Kidney (tissue), 14 donors: ENCODE results near the gene DHRS3. TPM values are rescaled to one million over a fixed set of nuclear protein-coding genes. Genes with fewer than 3 reads are reported as not detected.

Experiments used
- DNase-seq, 5 donors: peaks; one replicate each; pipeline ENCODE4 v3.0.0-alpha.2; 2013 to 2020
- FAIRE-seq: peaks from 2 replicates; lab custom pipeline; 2012; peaks lifted over from hg19 to GRCh38; lab: Jason Lieb, UNC
- H3K27ac ChIP-seq, 2 donors: one replicate each; pipeline ENCODE4 v1.7.0; 2013; ENCODE audit warnings: low read depth in 2 of 2, low read length in 2 of 2, inconsistent platforms in 1 of 2
- H3K27me3 ChIP-seq: one replicate; pipeline ENCODE4 v1.7.1; 2013; ENCODE audit warnings: low read length, inconsistent platforms; ENCODE audit not compliant: control insufficient read depth, insufficient read depth
- H3K36me3 ChIP-seq, 3 donors: one replicate each; pipeline versions ENCODE4 v1.7.0 to v1.7.1; 2013; ENCODE audit warnings: low read length in 3 of 3, control low read depth in 1 of 3, inconsistent platforms in 1 of 3; ENCODE audit not compliant: insufficient read depth in 3 of 3, control insufficient read depth in 2 of 3
- H3K4me1 ChIP-seq, 3 donors: one replicate each; pipeline versions ENCODE4 v1.7.0 to v1.7.1; 2013; ENCODE audit warnings: low read length in 3 of 3, inconsistent platforms in 1 of 3, low read depth in 1 of 3; ENCODE audit not compliant: control insufficient read depth in 2 of 3, insufficient read depth in 2 of 3
- H3K4me3 ChIP-seq, 3 donors: one replicate each; pipeline versions ENCODE4 v1.7.0 to v1.8.1; 2013; ENCODE audit warnings: low read length in 3 of 3, control low read depth in 1 of 3, inconsistent platforms in 1 of 3
- H3K9ac ChIP-seq, 3 donors: one replicate each; pipeline versions ENCODE4 v1.7.0 to v1.7.1; 2013; ENCODE audit warnings: low read length in 3 of 3, control low read depth in 1 of 3, inconsistent platforms in 1 of 3
- H3K9me3 ChIP-seq, 3 donors: one replicate each; pipeline versions ENCODE4 v1.7.0 to v1.7.1; 2013; ENCODE audit warnings: low read length in 3 of 3, control low read depth in 1 of 3, inconsistent platforms in 1 of 3; ENCODE audit not compliant: control insufficient read depth in 2 of 3, insufficient read depth in 1 of 3
- intact Hi-C: fragments of 100-400 bp; cut with DNase I; formaldehyde crosslinking; loops from one replicate; pipeline ENCODE4 v1.11.1; 2022
- polyA plus RNA-seq: library from polyadenylated mRNA; stranded (reverse); fragments of 350-450 nt; fragmentation: Illumina TruSeq; extraction: RNeasy Lipid Tissue Mini Kit (QIAGEN cat#74804); gene quantifications from one replicate; pipeline ENCODE4 v1.2.3, GENCODE V29; 2014; ENCODE audit warnings: low read depth, low replicate concordance; ENCODE audit not compliant: insufficient read depth
- total RNA-seq: library from RNA; stranded (reverse); fragmentation: NEBNext Ultra II Directional; extraction: Animal tissue kit (Norgen Biotek cat#: 25700); gene quantifications from one replicate; pipeline ENCODE4 v1.2.1, GENCODE V29; 2021
- TF ChIP-seq, protein P1 (sequence below): IDR thresholded peaks from 3 replicates; pipeline ENCODE4 v1.5.1; 2012; ENCODE audit warnings: mild to moderate bottlenecking, moderate library complexity, borderline replicate concordance; ENCODE audit not compliant: insufficient read depth; ENCODE audit errors: extremely low read depth
- donor health status: control.
- donor health status: control.
- donor health status: control.
- donor health status: control.
- donor health status: control.
- donor health status: DM: yes; HTN: yes; CAD: no.
- donor health status: Normal renal cell carcinoma (clear cell type).

The DHRS3 gene
- total and polyA plus RNA-seq, 2 donors from 2014 or later, result 44.8 to 97.1 TPM

DNA sequence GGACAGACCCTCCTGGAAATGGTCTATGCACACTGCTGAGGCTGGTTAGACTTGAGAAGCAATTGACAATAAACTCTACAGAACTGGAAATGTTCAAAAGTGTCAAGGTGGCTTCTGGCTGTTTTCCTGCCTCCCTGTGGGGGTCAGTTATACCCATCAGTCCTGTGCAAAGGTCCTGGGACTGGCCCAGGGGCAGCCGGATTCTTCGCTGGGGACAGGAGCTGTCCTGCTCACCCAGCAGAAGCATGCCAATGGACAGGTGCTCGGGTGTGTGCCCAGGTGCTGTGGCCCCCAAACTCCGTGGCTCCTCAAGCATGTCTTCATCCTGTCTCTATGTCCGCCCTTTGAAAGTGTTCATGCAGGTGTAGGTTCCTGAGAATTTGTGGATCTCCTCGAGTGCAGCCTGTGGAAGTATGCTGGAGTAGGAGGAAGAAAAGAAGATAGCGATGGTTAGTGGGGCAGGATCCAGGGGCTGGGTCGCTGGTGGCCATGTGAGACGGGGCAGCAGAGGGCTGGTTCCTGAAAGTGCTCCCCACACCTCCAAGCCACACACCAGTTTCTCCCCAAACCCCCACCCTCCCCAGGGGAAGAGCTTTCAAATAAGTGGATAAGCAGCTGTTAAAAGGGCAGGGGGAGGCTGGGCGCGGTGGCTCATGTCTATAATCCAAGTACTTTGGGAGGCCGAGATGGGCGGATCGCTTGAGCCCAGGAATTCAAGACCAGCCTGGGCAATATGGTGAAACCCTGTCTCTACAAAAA, 49.8 kb downstream of the DHRS3 start:
- Histone ChIP-seq H3K4me1 (peaks cover 0 to 2% (median 0%) of the 10 kb centered on the region in 3 donors), H3K27ac (no peak overlapping the region), H3K9ac (no peak overlapping the region), H3K9me3 (peaks cover 0 to 1% (median 0%) of the 10 kb centered on the region in 3 donors), H3K36me3 (peaks cover 2 to 42% (median 15%) of the 10 kb centered on the region in 3 donors), H3K4me3 (no peak overlapping the region), H3K27me3 (no peaks in the 10 kb centered on the region)
- intact Hi-C loops, result no loop called here
- TF ChIP-seq, protein P1, sequence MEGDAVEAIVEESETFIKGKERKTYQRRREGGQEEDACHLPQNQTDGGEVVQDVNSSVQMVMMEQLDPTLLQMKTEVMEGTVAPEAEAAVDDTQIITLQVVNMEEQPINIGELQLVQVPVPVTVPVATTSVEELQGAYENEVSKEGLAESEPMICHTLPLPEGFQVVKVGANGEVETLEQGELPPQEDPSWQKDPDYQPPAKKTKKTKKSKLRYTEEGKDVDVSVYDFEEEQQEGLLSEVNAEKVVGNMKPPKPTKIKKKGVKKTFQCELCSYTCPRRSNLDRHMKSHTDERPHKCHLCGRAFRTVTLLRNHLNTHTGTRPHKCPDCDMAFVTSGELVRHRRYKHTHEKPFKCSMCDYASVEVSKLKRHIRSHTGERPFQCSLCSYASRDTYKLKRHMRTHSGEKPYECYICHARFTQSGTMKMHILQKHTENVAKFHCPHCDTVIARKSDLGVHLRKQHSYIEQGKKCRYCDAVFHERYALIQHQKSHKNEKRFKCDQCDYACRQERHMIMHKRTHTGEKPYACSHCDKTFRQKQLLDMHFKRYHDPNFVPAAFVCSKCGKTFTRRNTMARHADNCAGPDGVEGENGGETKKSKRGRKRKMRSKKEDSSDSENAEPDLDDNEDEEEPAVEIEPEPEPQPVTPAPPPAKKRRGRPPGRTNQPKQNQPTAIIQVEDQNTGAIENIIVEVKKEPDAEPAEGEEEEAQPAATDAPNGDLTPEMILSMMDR, result no peak
- no peak for DNase-seq
- no peak for FAIRE-seq

DNA sequence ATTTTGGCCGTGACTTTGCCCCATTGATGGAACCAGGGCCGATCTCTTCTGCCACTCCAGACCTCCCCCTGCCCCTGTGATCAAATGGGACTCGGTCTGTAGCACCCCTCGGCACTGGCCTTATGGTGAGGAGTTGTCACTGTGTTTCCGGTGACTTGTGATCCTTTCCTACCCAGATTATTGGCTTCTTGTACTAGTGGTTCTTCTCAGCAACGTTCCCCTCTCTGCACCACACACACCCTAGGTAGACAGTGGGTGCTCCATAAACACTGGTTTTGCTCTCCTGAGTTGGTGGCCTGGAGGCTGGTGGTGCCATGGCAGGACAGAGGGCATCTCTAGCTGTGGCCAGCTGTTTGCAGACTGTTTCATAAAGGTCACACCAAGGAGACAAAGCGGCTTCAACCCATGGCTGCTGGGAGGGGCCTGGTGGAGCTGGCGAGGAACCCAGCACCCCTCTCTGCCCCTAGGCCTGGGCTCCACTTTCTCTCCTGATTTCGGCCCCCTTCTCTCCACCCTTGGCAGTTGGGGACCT, 50.7 kb downstream of the DHRS3 start:
- Histone ChIP-seq H3K27me3 (no peaks in the 10 kb centered on the region), H3K4me1 (peaks cover 0 to 2% (median 0%) of the 10 kb centered on the region in 3 donors), H3K9me3 (peaks cover 0 to 7% (median 2%) of the 10 kb centered on the region in 3 donors), H3K9ac (no peak overlapping the region), H3K36me3 (peaks cover 2 to 34% (median 12%) of the 10 kb centered on the region in 3 donors), H3K27ac (no peak overlapping the region), H3K4me3 (no peak overlapping the region)
- intact Hi-C loops, result no loop called here
- TF ChIP-seq, protein P1, result no peak
- DNase-seq (no peak), FAIRE-seq (no peak)

DNA sequence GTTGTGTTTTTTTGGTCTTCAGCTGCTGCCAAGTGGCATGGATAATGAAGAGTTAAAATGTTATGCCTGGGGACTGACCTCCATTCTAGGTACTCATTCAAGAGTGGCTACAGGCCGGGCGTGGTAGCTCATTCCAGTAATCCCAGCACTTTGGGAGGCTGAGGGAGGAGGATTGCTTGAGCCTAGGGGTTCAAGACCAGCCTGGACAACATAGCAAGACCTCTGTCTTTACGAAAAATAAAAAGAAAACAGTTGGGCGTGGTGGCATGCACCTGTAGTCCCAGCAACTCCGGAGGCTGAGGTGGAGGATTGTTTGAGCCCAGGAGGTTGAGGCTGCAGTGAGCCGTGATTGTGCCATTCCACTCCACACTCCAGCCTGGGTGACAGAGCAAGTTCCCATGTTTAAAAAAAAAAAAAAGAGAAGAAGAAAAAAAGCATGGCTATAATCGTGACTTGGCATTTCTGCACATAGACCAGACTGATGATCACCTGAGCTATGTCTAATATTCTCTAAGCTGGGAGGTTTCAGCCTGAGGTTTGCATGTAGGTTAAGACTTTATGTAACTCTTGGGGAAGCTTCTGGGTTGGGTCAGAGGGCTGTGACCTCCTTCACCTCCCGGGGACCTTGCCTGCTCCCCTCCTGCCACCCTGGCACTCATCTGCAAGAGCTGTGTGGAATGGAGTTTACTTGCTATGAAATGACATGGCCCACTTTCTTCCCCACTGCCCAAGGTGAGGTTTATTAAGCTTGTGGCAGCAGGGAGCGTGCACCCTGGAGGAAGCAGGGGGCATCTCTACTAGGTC, 51.3 kb downstream of the DHRS3 start:
- intact Hi-C loops, result no loop called here
- TF ChIP-seq, protein P1, result no peak
- Histone ChIP-seq H3K36me3 (peaks cover 2 to 32% (median 11%) of the 10 kb centered on the region in 3 donors), H3K4me3 (no peak overlapping the region), H3K27ac (no peak overlapping the region), H3K4me1 (peaks cover 0 to 2% (median 0%) of the 10 kb centered on the region in 3 donors), H3K9ac (no peak overlapping the region), H3K27me3 (no peaks in the 10 kb centered on the region), H3K9me3 (peaks cover 0 to 7% (median 2%) of the 10 kb centered on the region in 3 donors)
- no peak for DNase-seq
- FAIRE-seq, result no peak
